SJCRH30 (cell line): ENCODE measurements around the gene GPR17. TPM values are rescaled to one million over a fixed set of nuclear protein-coding genes. Genes with fewer than 3 reads are reported as not detected.

ENCODE experiments used
- DNase-seq, 2 experiments: peaks; one replicate each; pipeline ENCODE4 v3.0.0-alpha.2; 2015 to 2020
- H3K27ac ChIP-seq: fragments of 250-450 bp; sonication (Bioruptor Pico); 2 replicates; pipeline ENCODE4 v1.5.1; 2020; ENCODE audit warnings: mild to moderate bottlenecking, moderate library complexity
- H3K27me3 ChIP-seq: fragments of 250-450 bp; sonication (Bioruptor Pico); 2 replicates; pipeline ENCODE4 v1.5.1; 2020; ENCODE audit warnings: mild to moderate bottlenecking, moderate library complexity
- H3K36me3 ChIP-seq: fragments of 250-450 bp; sonication (Bioruptor Pico); 2 replicates; pipeline ENCODE4 v1.5.1; 2020; ENCODE audit warnings: mild to moderate bottlenecking, moderate library complexity
- H3K4me1 ChIP-seq: fragments of 250-450 bp; sonication (Bioruptor Pico); 2 replicates; pipeline ENCODE4 v1.5.1; 2020; ENCODE audit warnings: mild to moderate bottlenecking, moderate library complexity
- H3K4me3 ChIP-seq: fragments of 250-450 bp; sonication (Bioruptor Pico); 2 replicates; pipeline ENCODE4 v1.5.1; 2020; ENCODE audit warnings: mild to moderate bottlenecking, moderate library complexity
- H3K9me3 ChIP-seq: fragments of 250-450 bp; sonication (Bioruptor Pico); replicated peaks from 2 replicates; pipeline ENCODE4 v1.5.1; 2020; ENCODE audit warnings: mild to moderate bottlenecking, moderate library complexity
- total RNA-seq: library from RNA; depleted of rRNA; stranded (reverse); fragments of >200 nt; shearing (Covaris generic); gene quantifications from 2 replicates; pipeline ENCODE4 v1.2.3, GENCODE V29; 2014

GPR17 gene
- total RNA-seq, 1 experiment from 2014 or later = not detected

DNA sequence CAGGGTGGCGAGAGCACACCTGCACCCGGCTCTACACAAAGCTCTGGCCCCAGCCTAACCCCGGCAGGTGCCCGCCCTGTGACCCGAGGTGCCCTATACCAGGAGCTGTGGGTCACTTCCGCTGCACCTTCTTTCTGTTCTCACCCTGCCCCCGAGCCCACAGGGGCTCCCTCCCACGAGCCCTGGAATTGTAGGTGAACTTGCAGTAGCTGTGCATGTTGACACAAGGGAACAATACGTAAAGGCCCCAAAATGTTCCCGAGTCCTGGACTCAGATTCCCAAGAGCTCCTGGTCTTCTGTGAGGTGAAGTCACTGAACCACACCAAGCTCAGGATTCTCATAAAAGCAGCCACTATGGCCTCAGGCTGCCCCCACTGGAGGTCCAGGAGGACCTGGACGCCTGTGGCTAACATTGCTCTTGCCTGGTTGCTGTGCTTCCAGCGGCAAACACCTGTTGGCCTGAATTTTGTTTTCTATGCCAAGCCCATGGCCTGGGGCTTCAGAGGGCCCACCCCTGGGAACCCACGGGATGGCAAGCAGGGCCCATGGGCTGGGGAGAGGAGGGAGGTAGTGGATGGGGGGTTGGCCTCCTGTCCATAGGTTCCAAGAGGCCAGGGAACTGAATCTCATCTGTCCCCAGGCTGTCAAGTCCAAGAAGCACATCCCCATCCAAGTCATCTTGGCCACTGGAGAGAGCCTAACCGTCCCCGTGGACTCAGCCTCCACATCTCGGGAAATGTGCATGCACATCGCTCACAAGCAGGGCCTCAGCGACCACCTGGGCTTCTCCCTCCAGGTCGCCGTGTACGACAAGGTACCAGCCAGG is 23.2 kb upstream of the GPR17 start:
- DNase-seq = no peak

GRCh38 chr2:127623388-127624319 is 22.3 kb upstream of the GPR17 start:
- DNase-seq = no peak

More for the DNA sequence above, 23.2 kb upstream of the GPR17 start:
- Histone ChIP-seq H3K36me3 (no peaks in the 10 kb centered on the region), H3K4me3 (no peak overlapping the region), H3K27me3 (no peaks in the 10 kb centered on the region), H3K4me1 (no peaks in the 10 kb centered on the region), H3K9me3 (no peaks in the 10 kb centered on the region), H3K27ac (no peak overlapping the region)

DNA sequence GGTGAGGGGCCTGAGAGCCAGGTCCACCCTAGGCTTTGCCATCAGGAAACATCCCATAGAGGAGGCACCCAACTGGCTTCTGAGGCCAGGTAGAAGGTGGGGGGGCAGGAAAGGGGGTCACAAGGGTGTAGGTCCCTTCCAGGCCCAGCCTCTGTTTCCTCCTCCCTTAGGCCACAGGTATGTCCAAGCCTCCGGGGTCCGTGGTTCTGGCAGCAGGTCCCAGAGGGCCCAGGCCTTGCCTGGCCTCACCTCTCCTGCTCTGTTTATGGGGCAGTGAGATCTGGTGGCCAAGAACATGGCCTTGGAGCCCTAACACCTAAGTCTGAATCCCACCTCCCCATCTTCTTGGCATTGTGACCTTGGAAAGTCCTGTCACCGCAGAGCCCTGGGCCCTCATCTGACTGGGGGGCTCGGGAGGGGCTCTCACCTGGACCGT is 21.6 kb upstream of the GPR17 start:
- Histone ChIP-seq H3K9me3 (no peaks in the 10 kb centered on the region), H3K4me3 (no peak overlapping the region), H3K36me3 (no peaks in the 10 kb centered on the region), H3K4me1 (no peaks in the 10 kb centered on the region), H3K27me3 (no peaks in the 10 kb centered on the region), H3K27ac (no peak overlapping the region)
- DNase-seq = no peak

More at GRCh38 chr2:127623388-127624319, 22.3 kb upstream of the GPR17 start:
- Histone ChIP-seq H3K9me3 (no peaks in the 10 kb centered on the region), H3K27ac (no peak overlapping the region), H3K36me3 (no peaks in the 10 kb centered on the region), H3K4me1 (no peaks in the 10 kb centered on the region), H3K27me3 (no peaks in the 10 kb centered on the region), H3K4me3 (no peak overlapping the region)

DNA sequence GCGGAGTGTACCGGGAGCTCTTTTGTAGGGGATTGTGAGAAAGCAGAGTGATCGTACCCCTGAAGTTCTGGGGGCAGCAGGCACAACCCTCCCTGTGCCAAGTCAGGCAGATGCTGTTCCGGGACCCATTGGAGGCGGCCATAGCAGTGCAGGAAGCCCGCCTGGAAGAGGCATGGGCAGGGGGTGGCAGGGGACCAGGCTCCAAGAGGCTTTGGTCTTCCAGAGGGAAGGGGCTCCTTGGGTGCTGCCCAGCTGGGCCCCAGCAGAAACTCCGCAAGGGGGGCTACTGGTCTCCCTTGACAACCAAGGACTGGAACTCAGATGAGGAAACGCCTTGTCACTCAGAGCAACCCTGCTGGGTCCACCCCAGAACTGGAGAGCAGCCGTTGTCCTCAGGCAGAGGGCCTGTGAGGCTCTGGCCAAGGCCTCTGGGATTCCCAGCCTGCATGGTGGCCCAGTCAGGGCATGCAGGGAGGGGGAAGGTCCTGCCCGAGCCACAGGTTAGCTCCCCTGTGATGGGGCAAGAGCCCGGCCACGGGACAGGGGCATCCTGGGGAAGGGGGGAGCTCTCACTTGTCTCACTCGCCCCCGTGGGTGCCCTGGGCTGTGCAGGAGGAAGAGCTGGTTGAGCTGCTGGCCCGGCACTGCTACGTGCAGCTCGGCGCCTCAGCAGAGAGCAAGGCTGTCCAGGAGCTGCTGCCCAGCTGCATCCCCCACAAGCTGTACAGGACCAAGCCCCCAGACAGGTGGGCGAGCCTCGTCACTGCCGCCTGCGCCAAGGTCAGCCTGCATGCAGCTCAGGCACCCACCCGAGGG is 21.0 kb upstream of the GPR17 start:
- Histone ChIP-seq H3K36me3 (no peaks in the 10 kb centered on the region), H3K27me3 (no peaks in the 10 kb centered on the region), H3K9me3 (no peaks in the 10 kb centered on the region), H3K4me1 (no peaks in the 10 kb centered on the region), H3K27ac (no peak overlapping the region), H3K4me3 (no peak overlapping the region)
- no peak for DNase-seq

- Histone ChIP-seq H3K4me3 (no peak overlapping the region), H3K9me3 (no peaks in the 10 kb centered on the region), H3K4me1 (no peaks in the 10 kb centered on the region), H3K27me3 (no peaks in the 10 kb centered on the region), H3K27ac (no peak overlapping the region), H3K36me3 (no peaks in the 10 kb centered on the region)
- DNase-seq = no peak
These were observed 20.4 kb upstream of the GPR17 start for GRCh38 chr2:127625572-127625951.

GRCh38 chr2:127626175-127626574 is 19.8 kb upstream of the GPR17 start:
- no peak for DNase-seq
- no peaks in the 10 kb centered on the region for H3K4me1 ChIP-seq
- H3K36me3 ChIP-seq = no peaks in the 10 kb centered on the region
- no peaks in the 10 kb centered on the region for H3K9me3 ChIP-seq
- H3K27ac ChIP-seq = no peak overlapping the region
- H3K27me3 ChIP-seq = no peaks in the 10 kb centered on the region
- no peak overlapping the region for H3K4me3 ChIP-seq

GRCh38 chr2:127626917-127627739 is 18.8 kb upstream of the GPR17 start:
- Histone ChIP-seq H3K9me3 (no peaks in the 10 kb centered on the region), H3K27ac (no peak overlapping the region), H3K36me3 (no peaks in the 10 kb centered on the region), H3K4me1 (no peaks in the 10 kb centered on the region), H3K4me3 (no peak overlapping the region), H3K27me3 (no peaks in the 10 kb centered on the region)
- DNase-seq = no peak

DNA sequence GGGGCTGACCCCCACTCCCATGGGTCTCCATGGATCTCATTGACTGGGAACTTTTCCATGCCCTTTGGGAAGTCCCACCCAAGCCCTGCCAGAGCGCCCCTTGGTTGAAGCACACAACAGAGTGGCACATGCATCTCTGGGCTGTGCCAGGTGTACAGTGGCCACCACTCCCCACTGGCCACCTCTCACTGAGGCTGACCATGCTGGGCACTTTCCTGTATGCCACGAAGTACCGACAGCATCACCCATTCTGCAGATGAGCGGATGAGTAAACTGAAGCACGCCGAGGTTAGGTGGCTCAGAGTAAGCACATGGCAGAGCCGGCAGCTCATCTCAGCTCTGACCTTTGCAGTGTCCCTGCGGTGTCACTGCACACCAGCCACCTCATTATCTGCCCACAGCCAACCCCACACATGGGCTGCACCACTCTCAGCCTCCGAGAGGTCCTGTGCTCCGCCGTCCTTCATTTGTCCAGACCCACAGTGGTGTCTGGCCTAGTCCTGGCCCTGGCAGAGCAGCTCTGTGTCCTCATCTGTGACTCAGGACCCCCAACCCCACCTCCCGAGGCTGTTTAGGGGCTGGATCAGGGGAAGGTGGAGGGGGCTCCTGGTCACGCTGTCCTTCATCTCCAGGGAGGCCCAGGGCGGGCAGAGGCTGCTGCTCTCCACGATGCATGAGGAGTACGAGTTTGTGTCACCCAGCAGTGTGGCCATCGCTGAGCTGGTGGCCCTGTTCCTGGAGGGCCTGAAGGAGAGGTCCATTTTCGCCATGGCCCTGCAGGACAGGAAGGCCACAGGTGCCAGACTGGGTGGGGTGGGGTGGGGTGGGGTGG is 18.0 kb upstream of the GPR17 start:
- Histone ChIP-seq H3K27ac (no peak overlapping the region), H3K9me3 (no peaks in the 10 kb centered on the region), H3K27me3 (no peaks in the 10 kb centered on the region), H3K36me3 (no peaks in the 10 kb centered on the region), H3K4me1 (no peaks in the 10 kb centered on the region), H3K4me3 (no peak overlapping the region)
- no peak for DNase-seq

GRCh38 chr2:127628767-127629614 is 17.0 kb upstream of the GPR17 start:
- no peaks in the 10 kb centered on the region for H3K36me3 ChIP-seq
- no peak overlapping the region for H3K4me3 ChIP-seq
- no peaks in the 10 kb centered on the region for H3K27me3 ChIP-seq
- no peaks in the 10 kb centered on the region for H3K9me3 ChIP-seq
- H3K27ac ChIP-seq = no peak overlapping the region
- DNase-seq = no peak
- H3K4me1 ChIP-seq = peaks cover 3% of the 10 kb centered on the region; the same call in 1 of the 2 replicates

DNA sequence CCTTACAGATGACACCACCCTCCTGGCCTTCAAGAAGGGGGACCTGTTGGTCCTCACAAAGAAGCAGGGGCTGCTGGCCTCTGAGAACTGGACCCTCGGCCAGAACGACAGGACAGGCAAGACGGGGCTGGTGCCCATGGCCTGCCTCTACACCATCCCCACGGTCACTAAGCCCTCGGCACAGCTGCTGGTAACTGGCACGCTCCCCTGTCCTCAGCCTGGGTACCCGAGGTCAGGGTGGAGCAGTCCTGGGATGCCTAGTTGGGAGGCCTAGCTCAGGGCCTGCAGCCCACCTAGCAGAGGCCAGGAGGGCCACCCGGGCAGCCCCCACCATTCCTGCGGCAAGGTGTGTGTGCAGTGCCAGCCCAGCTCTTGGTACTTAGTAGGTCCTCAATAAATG is 16.3 kb upstream of the GPR17 start:
- no peak for DNase-seq
- Histone ChIP-seq H3K9me3 (no peaks in the 10 kb centered on the region), H3K27me3 (no peaks in the 10 kb centered on the region), H3K4me3 (no peak overlapping the region), H3K27ac (no peak overlapping the region), H3K36me3 (no peaks in the 10 kb centered on the region), H3K4me1 (peaks cover 5% of the 10 kb centered on the region; the same call in 1 of the 2 replicates)

- no peak for DNase-seq
- Histone ChIP-seq H3K9me3 (no peaks in the 10 kb centered on the region), H3K4me1 (peaks cover 5% of the 10 kb centered on the region; the same call in 1 of the 2 replicates), H3K4me3 (no peak overlapping the region), H3K36me3 (no peaks in the 10 kb centered on the region), H3K27me3 (no peaks in the 10 kb centered on the region), H3K27ac (no peak overlapping the region)
These were observed 15.7 kb upstream of the GPR17 start for GRCh38 chr2:127630096-127630863.
